Measurements from ENCODE around the gene SAMD4B.

Gene SAMD4B

DNA sequence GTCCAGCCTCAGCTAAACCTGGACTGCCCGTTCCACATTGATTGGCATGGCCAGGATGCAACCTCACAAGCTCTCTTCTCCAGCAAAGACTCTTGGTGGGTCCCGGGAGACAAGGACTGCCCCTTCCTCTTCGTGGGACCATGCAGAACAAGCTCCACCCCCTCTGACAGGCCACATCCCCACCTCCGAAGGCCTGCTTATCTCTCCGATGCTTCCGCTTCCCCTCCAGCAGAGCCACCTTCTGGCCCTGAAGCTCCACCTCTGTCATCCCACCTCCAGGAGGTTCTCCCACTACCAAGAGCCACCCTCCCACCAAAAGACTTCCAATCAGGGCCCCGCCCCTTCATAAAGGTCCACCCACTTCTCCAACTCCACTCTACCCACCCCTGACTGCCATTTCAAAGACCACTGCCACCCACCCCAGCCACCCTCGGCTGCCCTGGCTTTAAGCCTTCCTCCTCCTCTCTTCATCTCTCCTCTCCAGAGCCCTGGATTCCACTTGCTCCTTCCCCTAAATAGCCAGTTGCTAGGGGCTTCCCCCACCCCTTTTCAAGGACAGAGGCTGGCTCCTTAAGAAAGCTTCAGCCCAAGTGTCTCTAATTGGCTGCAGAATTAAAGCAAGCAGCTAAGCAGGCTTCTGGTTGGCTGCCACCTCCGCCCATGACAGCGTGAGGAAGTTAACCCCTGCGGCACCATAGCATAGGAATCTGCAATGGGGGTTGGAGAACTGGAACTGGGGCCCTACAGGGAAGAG lies 31.5 kb upstream of the SAMD4B start:
- no peaks in the 10 kb centered on the region for H3K36me3 ChIP-seq (replicated peaks)
- no peak overlapping the region for H3K27ac ChIP-seq
- in situ Hi-C loops (cut with HindIII; ENCODE audit: low pct_ligation_motif_present, low sequenced_read_pairs) = no loop called here
- H3K27me3 ChIP-seq (replicated peaks) = peaks cover 26% of the 10 kb centered on the region
- H3K4me3 ChIP-seq (ENCODE audit: low read depth, low read length) = no peak overlapping the region
- no peak for DNase-seq
- TF ChIP-seq, protein P1, sequence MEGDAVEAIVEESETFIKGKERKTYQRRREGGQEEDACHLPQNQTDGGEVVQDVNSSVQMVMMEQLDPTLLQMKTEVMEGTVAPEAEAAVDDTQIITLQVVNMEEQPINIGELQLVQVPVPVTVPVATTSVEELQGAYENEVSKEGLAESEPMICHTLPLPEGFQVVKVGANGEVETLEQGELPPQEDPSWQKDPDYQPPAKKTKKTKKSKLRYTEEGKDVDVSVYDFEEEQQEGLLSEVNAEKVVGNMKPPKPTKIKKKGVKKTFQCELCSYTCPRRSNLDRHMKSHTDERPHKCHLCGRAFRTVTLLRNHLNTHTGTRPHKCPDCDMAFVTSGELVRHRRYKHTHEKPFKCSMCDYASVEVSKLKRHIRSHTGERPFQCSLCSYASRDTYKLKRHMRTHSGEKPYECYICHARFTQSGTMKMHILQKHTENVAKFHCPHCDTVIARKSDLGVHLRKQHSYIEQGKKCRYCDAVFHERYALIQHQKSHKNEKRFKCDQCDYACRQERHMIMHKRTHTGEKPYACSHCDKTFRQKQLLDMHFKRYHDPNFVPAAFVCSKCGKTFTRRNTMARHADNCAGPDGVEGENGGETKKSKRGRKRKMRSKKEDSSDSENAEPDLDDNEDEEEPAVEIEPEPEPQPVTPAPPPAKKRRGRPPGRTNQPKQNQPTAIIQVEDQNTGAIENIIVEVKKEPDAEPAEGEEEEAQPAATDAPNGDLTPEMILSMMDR (IDR thresholded peaks at IDR 0.05; ENCODE audit: low read depth, low read length, missing control alignments) = no peak

DNA sequence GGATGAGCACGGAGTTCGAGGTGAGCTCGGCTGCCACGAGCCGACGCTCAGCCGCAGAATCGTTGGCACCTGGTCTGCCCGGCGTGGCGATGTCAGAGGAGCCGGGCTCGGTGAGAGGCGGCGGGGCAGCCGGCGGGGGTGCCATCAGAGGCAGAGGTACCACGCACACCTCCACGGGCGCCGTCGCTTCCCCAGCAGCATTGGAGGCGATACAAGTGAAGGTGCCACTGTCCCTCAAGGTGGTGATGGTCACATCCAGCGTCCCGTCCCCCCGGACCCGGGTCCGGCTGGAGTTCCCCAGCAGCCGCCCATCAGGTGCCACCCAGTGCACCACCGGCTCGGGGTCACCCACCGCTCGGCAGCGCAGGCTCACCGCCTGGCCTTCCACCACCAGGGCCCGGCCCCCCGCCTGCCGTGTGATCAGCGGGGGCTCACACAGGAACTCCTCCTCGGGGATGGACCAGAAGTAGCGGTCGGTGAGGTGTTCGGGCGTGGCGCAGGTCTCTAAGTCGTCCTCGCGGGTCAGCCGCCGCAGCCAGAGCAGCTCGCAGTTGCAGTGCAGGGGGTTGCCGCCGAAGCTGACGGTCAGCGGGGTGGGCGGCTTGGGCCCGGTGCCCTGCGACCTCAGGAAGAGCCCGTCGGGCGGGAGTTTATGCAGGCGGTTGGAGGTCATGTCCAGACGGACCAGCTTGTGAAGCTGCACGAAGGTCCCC lies 28.0 kb upstream of the SAMD4B start:
- H3K4me3 ChIP-seq (ENCODE audit: low read depth, low read length) = no peak overlapping the region
- in situ Hi-C loops (cut with HindIII; ENCODE audit: low pct_ligation_motif_present, low sequenced_read_pairs) = no loop called here
- no peaks in the 10 kb centered on the region for H3K36me3 ChIP-seq (replicated peaks)
- H3K27ac ChIP-seq = no peak overlapping the region
- no peak for DNase-seq
- H3K27me3 ChIP-seq (replicated peaks) = no peaks in the 10 kb centered on the region
- TF ChIP-seq, protein P1 (IDR thresholded peaks at IDR 0.05; ENCODE audit: low read depth, low read length, missing control alignments) = no peak

DNA sequence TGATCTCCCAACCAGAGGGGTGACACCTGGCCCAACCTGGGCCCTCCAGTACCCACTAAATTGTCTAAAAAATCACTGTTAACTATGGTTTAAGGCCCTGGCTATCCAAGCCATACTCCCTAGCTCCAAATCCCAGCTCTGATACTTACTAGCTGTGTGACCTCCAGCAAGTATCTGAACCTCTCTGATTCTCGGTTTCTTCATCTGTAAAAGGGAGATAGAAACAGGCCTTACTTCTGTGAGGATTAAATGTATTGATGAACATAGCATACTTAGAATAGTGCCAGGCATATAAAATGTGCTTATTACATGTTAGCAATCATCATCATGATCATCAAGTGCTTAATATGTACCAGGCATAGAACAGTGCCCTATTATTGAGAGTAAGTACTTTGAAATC lies 26.3 kb upstream of the SAMD4B start:
- H3K27me3 ChIP-seq (replicated peaks) = peaks cover 3% of the 10 kb centered on the region
- no peak overlapping the region for H3K4me3 ChIP-seq (ENCODE audit: low read depth, low read length)
- H3K36me3 ChIP-seq (replicated peaks) = no peaks in the 10 kb centered on the region
- H3K27ac ChIP-seq = no peak overlapping the region
- in situ Hi-C loops (cut with HindIII; ENCODE audit: low pct_ligation_motif_present, low sequenced_read_pairs) = no loop called here
- DNase-seq = no peak
- TF ChIP-seq, protein P1 (IDR thresholded peaks at IDR 0.05; ENCODE audit: low read depth, low read length, missing control alignments) = no peak

DNA sequence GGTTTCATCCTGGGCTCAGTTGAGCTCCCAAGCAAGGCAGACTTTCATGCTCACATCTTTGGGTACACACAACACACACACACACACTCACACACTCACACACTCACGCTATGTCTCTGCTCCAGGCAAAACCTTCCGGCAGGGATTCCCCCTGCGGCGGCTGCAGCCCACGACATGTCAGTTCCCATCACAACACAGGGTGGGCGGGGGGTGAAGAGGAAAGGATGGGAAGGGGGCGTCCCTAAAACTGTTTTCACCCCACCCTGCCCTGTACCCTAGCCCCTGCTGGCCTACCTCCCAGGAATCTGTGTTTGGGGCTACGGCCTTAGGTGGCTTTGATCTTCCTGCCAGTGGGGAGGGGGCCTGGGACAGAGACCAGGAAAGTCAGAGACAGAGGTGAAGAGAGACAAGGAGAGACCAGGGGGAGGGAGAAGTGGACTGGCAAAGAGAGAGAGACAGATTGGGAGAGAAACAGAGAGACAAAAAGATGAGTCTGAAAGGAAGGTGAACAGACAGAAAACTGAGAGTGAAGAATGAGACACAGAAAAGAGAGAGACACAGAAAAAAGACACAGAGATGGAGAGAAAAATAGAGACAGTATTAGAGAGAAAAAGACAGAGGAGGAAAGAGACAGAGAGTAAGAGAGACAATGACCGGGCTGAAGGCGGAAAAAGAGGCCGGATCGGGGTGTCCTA lies 25.4 kb upstream of the SAMD4B start:
- Histone ChIP-seq H3K27me3 (replicated peaks) (peaks cover 3% of the 10 kb centered on the region), H3K27ac (no peak overlapping the region), H3K36me3 (replicated peaks) (no peaks in the 10 kb centered on the region), H3K4me3 (ENCODE audit: low read depth, low read length) (no peak overlapping the region)
- no peak for DNase-seq
- TF ChIP-seq, protein P1 (IDR thresholded peaks at IDR 0.05; ENCODE audit: low read depth, low read length, missing control alignments) = no peak
- in situ Hi-C loops (cut with HindIII; ENCODE audit: low pct_ligation_motif_present, low sequenced_read_pairs) = no loop called here

DNA sequence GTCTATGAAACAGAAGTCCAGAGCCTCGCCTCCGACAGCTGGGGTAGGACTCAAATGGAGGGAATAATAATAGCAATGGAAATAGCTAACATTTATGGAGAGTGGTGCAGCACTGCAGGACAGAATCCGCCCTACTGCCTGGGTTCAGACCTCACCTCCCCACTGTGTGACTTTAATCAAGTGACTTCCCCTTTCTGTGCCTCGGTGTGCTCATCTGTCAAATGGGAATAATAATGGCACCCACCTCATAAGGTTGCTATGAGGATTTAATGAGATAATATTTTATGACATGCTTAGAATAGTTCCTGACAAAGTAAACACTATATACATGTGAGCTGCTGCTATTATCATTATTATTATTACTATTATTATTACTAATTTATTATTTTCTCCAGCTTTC lies 24.7 kb upstream of the SAMD4B start:
- TF ChIP-seq, protein P1 (IDR thresholded peaks at IDR 0.05; ENCODE audit: low read depth, low read length, missing control alignments) = no peak
- Histone ChIP-seq H3K27me3 (replicated peaks) (peaks cover 3% of the 10 kb centered on the region), H3K27ac (no peak overlapping the region), H3K36me3 (replicated peaks) (no peaks in the 10 kb centered on the region), H3K4me3 (ENCODE audit: low read depth, low read length) (no peak overlapping the region)
- in situ Hi-C loops (cut with HindIII; ENCODE audit: low pct_ligation_motif_present, low sequenced_read_pairs) = no loop called here
- DNase-seq = no peak

All from brain microvascular endothelial cell (primary cell).